GM12892 (cell line): Measurements from ENCODE around the gene ZGPAT.
"Not testable (repeated sequence)": the region's sequence is repeated elsewhere in the genome, so short reads cannot be mapped to it uniquely, and the experiment has no call there.

Experiments
- POLR2A ChIP-seq: IDR thresholded peaks from 2 replicates; pipeline ENCODE4 v1.6.1; 2011; ENCODE audit warnings: low read depth, low read length, control low read depth
- POLR2AphosphoS5 ChIP-seq: IDR thresholded peaks from 2 replicates; pipeline ENCODE4 v1.6.1; 2011; ENCODE audit warnings: low read depth, low read length, control low read depth
- TAF1 ChIP-seq: IDR thresholded peaks from 2 replicates; pipeline ENCODE4 v1.6.1; 2011; ENCODE audit warnings: low read depth, mild to moderate bottlenecking, control low read depth, low read length, borderline replicate concordance

DNA sequence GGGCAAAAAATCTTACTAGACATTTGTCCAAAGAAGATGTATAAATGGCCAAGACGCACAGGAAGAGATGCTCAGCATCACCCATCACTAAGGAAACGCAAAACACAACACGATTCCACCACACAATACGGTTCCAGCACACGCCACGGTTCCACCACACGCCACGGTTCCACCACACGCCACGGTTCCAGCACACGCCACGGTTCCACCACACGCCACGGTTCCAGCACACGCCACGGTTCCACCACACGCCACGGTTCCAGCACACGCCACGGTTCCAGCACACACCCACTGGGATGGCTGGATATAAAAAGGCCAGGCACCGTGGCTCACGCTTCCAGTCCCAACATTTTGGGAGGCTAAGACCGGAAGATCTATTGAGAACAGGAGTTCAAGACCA lies 69.0 kb downstream of the ZGPAT start:
- TF ChIP-seq TAF1, POLR2A, POLR2AphosphoS5: not testable (repeated sequence)
